ENCODE data around the gene BPNT1.
"Not testable (repeated sequence)": the region's sequence is repeated elsewhere in the genome, so short reads cannot be mapped to it uniquely, and the experiment has no call there.

BPNT1 gene

GRCh38 chr1:220084460-220084859, 5.1 kb downstream of the BPNT1 start:
- DNase-seq (ENCODE audit: extremely low read depth in 1 of 2, low read depth in 1 of 2): no peak

- DNase-seq (ENCODE audit: extremely low read depth in 1 of 2, low read depth in 1 of 2): no peak
Measured at GRCh38 chr1:220077887-220078286, 11.7 kb downstream of the BPNT1 start.

- no peak for DNase-seq (ENCODE audit: extremely low read depth in 1 of 2, low read depth in 1 of 2)
Measured at GRCh38 chr1:220076861-220077762, 12.5 kb downstream of the BPNT1 start.

GRCh38 chr1:220067269-220068204, 22.1 kb downstream of the BPNT1 start:
- no peak for DNase-seq (ENCODE audit: extremely low read depth in 1 of 2, low read depth in 1 of 2)

GRCh38 chr1:220062629-220063028, 27.0 kb downstream of the BPNT1 start:
- DNase-seq (ENCODE audit: extremely low read depth in 1 of 2, low read depth in 1 of 2): no peak

GRCh38 chr1:220060876-220061275, 28.7 kb downstream of the BPNT1 start:
- DNase-seq (ENCODE audit: extremely low read depth in 1 of 2, low read depth in 1 of 2): no peak

- no peak for DNase-seq (ENCODE audit: extremely low read depth in 1 of 2, low read depth in 1 of 2)
Measured at GRCh38 chr1:220056374-220056773, 33.2 kb downstream of the BPNT1 start.

DNA sequence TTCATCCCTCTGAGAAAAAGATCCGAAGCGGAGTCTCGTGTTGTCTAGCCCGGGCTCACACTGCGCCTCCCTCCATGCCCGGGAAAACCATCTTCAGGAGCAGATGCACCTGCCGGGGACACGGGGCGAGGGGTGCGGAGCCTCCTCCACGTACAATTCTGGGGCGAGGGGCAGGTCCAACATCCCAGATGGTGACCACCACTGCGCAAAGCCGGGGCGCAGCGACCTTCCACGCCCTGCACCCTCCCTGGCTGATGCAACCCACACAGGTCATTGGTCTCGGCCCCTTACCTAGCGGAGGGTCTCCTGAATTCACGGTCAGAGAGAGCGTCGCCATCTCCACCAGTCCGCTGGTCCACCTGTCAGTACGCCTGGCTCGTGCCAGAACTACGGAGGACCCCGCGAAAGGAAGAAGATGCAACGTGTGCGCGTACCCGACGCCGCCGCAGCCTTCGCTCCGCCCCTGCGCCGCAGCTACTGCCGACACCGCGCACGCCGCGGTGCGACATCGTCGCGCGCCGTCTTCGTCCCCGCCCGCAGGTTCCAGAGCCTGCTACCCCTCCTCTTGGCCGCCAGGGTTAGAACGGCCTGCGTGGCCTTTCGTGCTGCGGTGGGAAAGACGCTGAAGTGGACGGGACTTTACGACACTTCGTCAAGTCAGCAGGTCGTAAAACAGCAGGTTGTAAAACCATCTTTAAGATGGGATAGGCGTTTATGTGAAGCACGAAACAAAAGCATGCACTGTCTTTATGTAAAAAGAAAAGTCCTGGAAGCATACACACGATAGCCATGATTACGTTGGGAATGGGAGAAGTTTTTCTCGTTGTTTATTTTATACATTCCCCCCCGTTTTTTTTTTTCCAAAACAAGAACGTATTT, 43.3 kb downstream of the BPNT1 start, which contains the start of gene EPRS1:
Gene EPRS1 (minus strand): TSS at position 454 of the 879 bp plus-strand sequence. CDS start 117 bp downstream, at position 337.
- DNase-seq (ENCODE audit: extremely low read depth in 1 of 2, low read depth in 1 of 2): peak; percentile 89 to 91

GRCh38 chr1:220045356-220046051, 44.1 kb downstream of the BPNT1 start:
- no peak for DNase-seq (ENCODE audit: extremely low read depth in 1 of 2, low read depth in 1 of 2)

- DNase-seq (ENCODE audit: extremely low read depth in 1 of 2, low read depth in 1 of 2): no peak
Measured at GRCh38 chr1:220044678-220045355, 44.8 kb downstream of the BPNT1 start.

DNA sequence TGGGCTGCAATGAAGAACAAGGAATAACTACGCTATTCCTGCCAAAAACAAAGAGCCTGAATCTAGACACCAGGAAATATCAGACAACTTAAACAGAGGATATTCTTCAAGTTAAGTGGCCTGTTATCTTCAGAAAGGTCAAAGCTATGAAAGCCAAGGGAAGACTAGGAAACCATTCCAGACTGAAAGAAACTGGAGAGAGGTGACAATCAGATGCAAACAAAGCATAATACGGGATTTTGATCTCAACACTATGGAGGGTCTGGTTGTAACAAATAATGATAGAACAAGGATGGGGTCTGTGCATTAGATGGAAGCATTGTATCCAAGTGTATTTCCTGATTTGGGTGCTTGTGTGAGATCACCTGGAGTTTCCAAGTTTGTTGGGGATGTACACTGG, 45.9 kb downstream of the BPNT1 start:
- no peak for DNase-seq (ENCODE audit: extremely low read depth in 1 of 2, low read depth in 1 of 2)

- DNase-seq (ENCODE audit: extremely low read depth in 1 of 2, low read depth in 1 of 2): no peak
Measured at GRCh38 chr1:220040028-220040596, 49.5 kb downstream of the BPNT1 start.

DNA sequence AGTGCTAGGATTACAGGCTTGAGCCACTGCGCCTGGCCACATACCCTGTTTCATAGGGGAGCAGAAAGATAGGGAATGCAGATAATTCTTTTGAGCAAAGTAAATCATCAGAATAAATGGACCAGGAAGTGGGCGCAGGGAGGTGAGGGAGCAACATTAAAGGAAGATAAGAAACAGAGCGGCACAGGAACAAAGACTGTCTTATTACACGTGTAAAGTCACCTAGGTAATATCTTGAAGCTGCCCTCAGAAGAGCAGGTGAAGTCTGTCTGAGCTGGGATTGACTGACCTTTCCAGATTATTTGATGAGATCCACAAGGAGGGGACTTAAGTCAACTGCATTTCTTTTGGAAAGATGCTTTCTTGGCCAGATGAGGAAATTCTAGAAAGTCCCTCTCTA, 50.9 kb downstream of the BPNT1 start:
- DNase-seq (ENCODE audit: extremely low read depth in 1 of 2, low read depth in 1 of 2): no peak

- not testable (repeated sequence) for DNase-seq (ENCODE audit: extremely low read depth in 1 of 2, low read depth in 1 of 2)
Measured at GRCh38 chr1:220037810-220038209, 51.8 kb downstream of the BPNT1 start.

DNA sequence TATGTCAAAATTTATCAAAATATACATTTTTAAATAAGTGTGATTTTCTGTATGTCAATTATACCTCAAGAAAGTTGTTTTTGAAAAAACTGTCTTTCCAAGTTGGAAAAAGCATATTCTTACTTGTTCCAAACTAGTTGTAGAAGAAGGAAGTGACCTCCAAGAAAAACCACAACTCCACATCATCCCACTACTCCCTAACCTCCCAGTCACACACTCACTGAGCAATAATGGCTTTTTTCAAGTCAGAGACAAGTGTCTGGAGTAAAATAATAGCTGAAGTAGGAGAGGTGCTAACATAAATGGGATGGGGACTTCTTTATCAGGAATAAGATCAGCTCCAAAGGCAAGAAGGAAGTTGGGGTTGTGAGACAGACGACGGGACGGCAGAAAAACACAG, 56.7 kb downstream of the BPNT1 start:
- DNase-seq (ENCODE audit: extremely low read depth in 1 of 2, low read depth in 1 of 2): no peak

- DNase-seq (ENCODE audit: extremely low read depth in 1 of 2, low read depth in 1 of 2): no peak
Measured at GRCh38 chr1:220031287-220031686, 58.3 kb downstream of the BPNT1 start.

DNA sequence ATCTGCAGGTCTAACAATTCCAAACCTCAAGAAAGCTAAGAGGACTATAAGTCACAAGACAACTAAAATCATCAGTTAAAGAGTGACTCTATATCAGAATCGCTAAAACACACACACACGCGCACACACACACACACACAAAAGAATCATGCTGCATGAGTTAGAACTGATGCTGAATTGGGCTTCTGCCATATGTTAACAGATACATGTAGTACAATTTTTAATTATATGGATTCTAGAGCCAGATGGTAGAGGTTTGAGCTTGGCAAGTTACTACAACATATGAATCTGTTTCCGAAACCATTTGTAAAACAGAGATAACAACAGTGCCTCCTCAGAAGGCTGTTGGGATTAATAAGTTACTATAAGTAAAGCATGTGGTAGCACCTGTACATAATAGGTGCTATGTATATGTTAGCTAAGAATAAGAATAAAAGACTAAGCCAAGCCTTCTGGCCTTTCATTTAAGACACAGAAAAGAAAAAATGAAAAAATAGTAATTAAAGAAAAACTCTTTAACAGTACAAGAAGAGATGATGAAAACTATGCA, 61.2 kb downstream of the BPNT1 start:
- DNase-seq (ENCODE audit: extremely low read depth in 1 of 2, low read depth in 1 of 2): no peak

DNA sequence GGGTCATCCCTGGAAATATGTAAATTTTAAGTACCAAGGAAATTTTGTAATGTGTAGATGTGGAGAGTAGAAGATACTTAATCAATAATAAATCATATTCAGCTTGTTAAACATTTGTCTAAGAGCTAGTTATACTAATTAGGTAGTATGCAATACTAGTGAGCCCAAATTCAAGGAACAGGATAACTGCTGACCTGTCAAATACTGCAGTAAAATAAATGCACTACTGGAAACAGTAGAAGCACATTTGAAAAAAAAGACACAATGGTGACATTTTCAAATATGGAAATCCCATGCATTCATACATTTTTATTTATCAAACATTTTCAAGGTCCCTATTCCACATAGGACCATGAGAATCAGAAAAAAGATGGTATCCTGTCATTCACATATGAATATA, 70.5 kb downstream of the BPNT1 start:
- no peak for DNase-seq (ENCODE audit: extremely low read depth in 1 of 2, low read depth in 1 of 2)

DNA sequence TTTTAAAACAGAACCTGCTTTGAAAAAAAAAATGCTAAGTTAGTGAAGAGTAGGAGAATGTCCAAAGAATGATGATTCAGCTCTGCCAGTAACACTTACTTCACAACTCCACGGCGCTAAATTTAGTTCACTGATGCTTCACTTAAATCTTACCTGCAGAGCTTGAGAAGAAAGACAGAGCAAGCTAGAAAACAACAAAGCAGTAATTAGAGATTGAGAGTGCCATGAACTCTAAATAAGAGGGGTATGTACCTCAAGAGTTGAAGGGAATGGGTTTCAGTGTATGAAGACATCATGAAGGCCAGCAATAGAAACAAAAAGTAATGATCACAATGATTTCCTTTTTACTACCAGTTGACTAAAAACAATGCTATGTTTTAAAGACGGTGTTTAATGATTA, 76.1 kb downstream of the BPNT1 start:
- DNase-seq (ENCODE audit: extremely low read depth in 1 of 2, low read depth in 1 of 2): no peak

Measured in stimulated activated CD8-positive, alpha-beta memory T cell treated with anti-CD3 and anti-CD28 coated beads, Interleukin-7, amount 100 ng/mL, for 48 hours (primary cell).